Stimulated activated CD8-positive, alpha-beta memory T cell treated with anti-CD3 and anti-CD28 coated beads, Interleukin-7, amount 100 ng/mL, for 24 hours (primary cell): ENCODE data around the gene NOTCH1.

Experiments used
- DNase-seq: peaks from one replicate; pipeline ENCODE4 v3.0.0-alpha.2; 2020; ENCODE audit warnings: low read depth

The NOTCH1 gene

GRCh38 chr9:136516191-136516654 lies 29.6 kb downstream of the NOTCH1 start:
- DNase-seq = no peak

DNA sequence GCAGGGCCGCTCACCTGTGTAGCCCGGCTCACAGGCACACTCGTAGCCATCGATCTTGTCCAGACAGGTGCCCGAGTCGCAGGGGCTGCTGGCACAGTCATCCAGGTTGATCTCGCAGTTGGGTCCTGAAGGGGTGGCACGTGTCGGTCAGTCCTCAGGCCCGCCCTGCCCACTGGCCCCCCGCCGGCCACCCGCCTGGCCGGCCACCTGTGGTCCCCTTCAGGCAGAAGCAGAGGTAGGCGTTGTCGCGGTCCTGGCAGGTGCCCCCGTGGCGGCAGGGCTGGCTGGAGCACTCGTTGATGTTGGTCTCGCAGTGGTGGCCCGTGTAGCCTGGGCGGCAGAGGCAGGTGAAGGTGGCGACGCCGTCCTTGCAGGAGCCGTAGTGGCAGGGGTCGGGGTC lies 30.6 kb downstream of the NOTCH1 start:
- DNase-seq = no peak

GRCh38 chr9:136514022-136514714 lies 31.7 kb downstream of the NOTCH1 start:
- DNase-seq = no peak

- no peak for DNase-seq
Observed at GRCh38 chr9:136513191-136513590, 32.7 kb downstream of the NOTCH1 start.

DNA sequence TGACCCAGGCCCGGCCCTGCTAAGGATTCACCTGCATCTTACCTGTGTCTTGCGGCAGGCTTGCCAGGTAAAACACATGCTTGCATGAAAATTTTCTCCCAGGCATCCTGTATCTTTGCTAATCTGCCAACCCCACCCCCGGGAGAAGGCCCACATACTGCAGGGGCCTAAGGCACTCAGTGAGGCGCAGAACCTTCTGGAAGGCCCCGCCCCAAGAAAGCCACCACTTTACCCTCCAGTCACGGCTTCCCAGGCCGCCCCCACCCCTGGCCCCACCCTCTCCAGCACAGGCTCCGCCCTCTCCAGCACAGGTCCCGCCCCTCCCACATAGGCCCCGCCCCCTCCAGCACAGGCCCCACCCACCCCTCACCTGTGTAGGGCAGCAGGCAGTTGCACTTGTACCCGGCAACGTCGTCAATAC lies 33.2 kb downstream of the NOTCH1 start:
- no peak for DNase-seq

GRCh38 chr9:136511670-136512592 lies 33.9 kb downstream of the NOTCH1 start:
- no peak for DNase-seq

DNA sequence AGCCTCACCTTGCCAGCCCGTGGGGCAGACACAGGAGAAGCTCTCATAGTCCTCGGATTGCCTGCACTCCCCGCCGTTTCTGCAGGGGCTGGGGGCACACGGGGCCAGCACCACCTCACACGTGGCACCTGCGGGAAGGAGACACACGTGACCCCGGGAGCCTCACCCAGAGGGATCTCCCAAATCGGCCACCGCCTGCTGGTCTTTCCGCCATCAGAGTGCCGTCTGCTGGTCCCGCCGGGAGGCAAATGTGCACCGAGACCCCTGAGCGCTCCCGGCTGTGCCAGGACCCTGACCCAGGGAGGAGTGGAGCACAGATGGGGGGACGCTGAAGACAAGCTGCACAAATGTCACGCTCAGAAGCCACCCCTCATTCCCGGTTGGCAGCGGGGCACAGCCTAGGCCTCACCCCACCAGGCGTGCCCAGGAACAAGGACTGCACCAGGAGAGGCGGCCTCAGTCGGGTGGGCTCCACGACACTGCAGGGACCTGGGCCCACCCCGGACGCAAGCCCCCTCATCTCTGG lies 34.6 kb downstream of the NOTCH1 start:
- no peak for DNase-seq

- DNase-seq = no peak
Observed at GRCh38 chr9:136510561-136510960, 35.3 kb downstream of the NOTCH1 start.

DNA sequence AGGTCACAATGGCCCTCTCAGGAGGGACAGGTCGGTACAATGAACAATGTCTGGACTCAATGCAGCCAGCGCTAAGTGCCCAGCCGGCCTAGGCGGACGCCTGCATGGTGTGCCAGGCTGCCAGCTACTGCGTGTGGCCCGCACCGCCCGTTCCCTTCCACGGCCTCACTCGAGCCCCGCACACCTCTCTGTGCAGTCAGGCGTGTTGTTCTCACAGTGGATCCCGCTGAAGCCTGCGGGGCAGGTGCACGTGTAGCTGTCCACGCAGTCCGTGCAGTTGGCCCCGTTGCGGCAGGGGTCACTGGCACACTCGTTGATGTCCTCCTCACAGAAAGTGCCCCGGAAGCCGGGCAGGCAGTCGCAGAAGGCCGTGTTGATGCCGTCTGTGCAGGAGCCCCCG lies 36.3 kb downstream of the NOTCH1 start:
- no peak for DNase-seq

GRCh38 chr9:136508729-136509500 lies 36.9 kb downstream of the NOTCH1 start:
- no peak for DNase-seq

DNA sequence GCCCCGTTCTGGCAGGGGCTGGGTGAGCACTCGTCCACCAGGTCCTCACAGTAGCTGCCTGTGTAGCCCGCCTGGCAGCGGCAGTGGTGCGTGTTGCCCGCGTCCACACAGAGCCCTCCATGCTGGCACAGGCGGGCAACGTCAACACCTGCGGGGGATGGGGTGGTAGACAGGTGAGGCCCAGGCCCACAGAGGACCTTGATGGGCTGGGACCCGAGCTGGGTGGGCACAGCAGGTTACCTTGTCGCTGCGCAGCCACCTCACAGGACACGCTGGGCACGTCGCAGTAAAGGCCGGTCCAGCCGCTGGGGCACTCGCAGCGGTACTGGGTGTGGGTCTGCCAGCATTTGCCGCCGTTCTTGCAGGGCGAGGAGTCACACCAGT lies 37.9 kb downstream of the NOTCH1 start:
- DNase-seq = no peak

- DNase-seq = no peak
Observed at GRCh38 chr9:136507221-136507991, 38.4 kb downstream of the NOTCH1 start.

- no peak for DNase-seq
Observed at GRCh38 chr9:136506425-136506824, 39.4 kb downstream of the NOTCH1 start.

- no peak for DNase-seq
Observed at GRCh38 chr9:136505406-136506403, 40.1 kb downstream of the NOTCH1 start.

- no peak for DNase-seq
Observed at GRCh38 chr9:136504512-136505348, 41.1 kb downstream of the NOTCH1 start.

DNA sequence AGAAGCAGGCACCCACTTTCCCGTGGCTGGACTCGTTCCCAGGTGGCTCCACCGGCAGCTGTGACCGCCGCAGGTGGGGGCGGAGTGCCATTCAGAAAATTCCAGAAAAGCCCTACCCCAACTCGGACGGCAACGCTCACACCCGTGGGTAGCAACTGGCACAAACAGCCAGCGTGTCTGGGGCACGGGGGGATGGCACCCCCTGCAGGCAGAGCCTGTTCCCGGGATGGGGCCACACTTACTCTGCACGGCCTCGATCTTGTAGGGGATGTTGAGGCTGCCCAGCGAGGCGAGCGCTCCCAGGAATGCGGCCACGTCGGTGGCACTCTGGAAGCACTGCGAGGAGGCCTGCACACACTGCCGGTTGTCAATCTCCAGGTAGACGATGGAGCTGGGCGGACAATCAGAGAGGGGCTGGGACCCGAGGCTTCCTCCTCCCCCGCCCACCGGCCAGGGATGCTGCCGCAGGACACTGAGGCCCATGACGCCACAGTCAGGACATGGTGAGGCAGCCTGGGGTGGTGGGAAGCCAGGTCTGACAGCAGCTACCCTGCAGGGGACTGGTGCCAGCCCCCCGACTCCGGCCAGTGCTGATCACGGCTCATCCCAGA lies 42.8 kb downstream of the NOTCH1 start:
- DNase-seq = no peak

GRCh38 chr9:136502196-136502595 lies 43.7 kb downstream of the NOTCH1 start:
- no peak for DNase-seq

DNA sequence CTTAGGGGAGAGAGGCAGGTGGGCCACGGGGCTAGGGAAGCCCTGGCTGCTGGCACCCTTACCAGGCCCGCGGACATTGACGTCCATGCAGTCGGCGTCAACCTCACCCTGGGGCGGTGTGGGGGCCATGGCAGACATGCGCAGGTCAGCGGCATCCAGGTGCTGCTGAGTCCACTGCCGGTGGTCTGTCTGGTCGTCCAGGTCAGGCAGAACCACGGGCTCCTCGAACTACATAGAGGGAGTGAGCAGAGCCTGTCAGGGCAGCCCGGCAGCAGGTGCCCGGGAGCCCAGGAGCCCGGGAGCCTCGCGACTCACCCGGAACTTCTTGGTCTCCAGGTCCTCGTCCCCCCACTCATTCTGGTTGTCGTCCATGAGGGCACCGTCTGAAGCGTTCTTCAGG lies 44.2 kb downstream of the NOTCH1 start:
- no peak for DNase-seq
